Transverse colon (tissue), 4 donors: ENCODE data around the gene KASH5. TPM values are rescaled to one million over a fixed set of nuclear protein-coding genes. Genes with fewer than 3 reads are reported as not detected.

Experiments
- DNase-seq: peaks from one replicate; pipeline ENCODE4 v3.0.0-alpha.2; 2019
- H3K27ac ChIP-seq, 4 donors: fragments of 200-600 bp; sonication (generic); 2 replicates each; pipeline ENCODE4 v1.5.1; 2016 to 2018; ENCODE audit warnings: inconsistent platforms in 4 of 4
- H3K27me3 ChIP-seq: fragments of 200-600 bp; sonication (generic); 2 replicates; pipeline ENCODE4 v1.5.1; 2017; ENCODE audit warnings: inconsistent platforms
- H3K36me3 ChIP-seq, 4 donors: fragments of 200-600 bp; sonication (generic); 2 replicates each; pipeline ENCODE4 v1.5.1; 2017 to 2019; ENCODE audit warnings: inconsistent platforms in 4 of 4
- H3K4me1 ChIP-seq, 4 donors: fragments of 200-600 bp; sonication (generic); 2 replicates each; pipeline ENCODE4 v1.5.1; 2017 to 2020; ENCODE audit warnings: inconsistent platforms in 4 of 4
- H3K4me3 ChIP-seq, 4 donors: fragments of 200-600 bp; sonication (generic); 1 replicate in 1 of 4; 2 replicates in 3 of 4; pipeline versions ENCODE4 v1.5.1 to v1.6.1; 2017 to 2019; ENCODE audit warnings: inconsistent platforms in 4 of 4
- H3K9me3 ChIP-seq, 2 donors: fragments of 200-600 bp; sonication (generic); 2 replicates each; pipeline ENCODE4 v1.5.1; 2017 to 2019; ENCODE audit warnings: inconsistent platforms in 2 of 2
- CTCF ChIP-seq, 5 experiments: fragments of 200-600 bp in 3 of 5; fragments of 450-650 bp in 2 of 5; sonication (generic) in 3 of 5; IDR thresholded peaks; 1 replicate in 2 of 5; 2 replicates in 3 of 5; pipeline ENCODE4 v1.5.1; 2016 to 2017; ENCODE audit warnings: antibody characterized with exemption in 5 of 5, inconsistent platforms in 3 of 5, mild to moderate bottlenecking in 2 of 5, moderate library complexity in 1 of 5
- EP300 ChIP-seq: sonication (generic); formaldehyde crosslinking; IDR thresholded peaks from one replicate; pipeline ENCODE4 v1.6.1; 2017; ENCODE audit warnings: antibody characterized with exemption, low read depth
- POLR2A ChIP-seq: fragments of 450-650 bp; IDR thresholded peaks from one replicate; pipeline ENCODE4 v1.6.1; 2016; ENCODE audit warnings: antibody characterized with exemption, mild to moderate bottlenecking, moderate library complexity
- POLR2AphosphoS5 ChIP-seq, 3 donors: sonication (generic); formaldehyde crosslinking; IDR thresholded peaks; one replicate each; pipeline ENCODE4 v1.6.1; 2016; ENCODE audit warnings: antibody characterized with exemption in 3 of 3
- WGBS, 2 donors: methylation state at CpG; one replicate each; pipeline ENCODE4 v1.1.5; 2018; ENCODE audit warnings: low coverage in 1 of 2; 5-methylcytosine and 5-hydroxymethylcytosine counted together
- in situ Hi-C, 4 donors: fragments of 200-750 bp; cut with MboI; loops; one replicate each; pipeline versions ENCODE4 v1.15.0 to v1.15.1; 2017; ENCODE audit warnings: low sequenced_read_pairs in 3 of 4, low pct_ligation_motif_present in 1 of 4, low pct_unique_long_range_greater_than_20kb in 1 of 4
- intact Hi-C: fragments of 100-400 bp; cut with DNase I; formaldehyde crosslinking; loops from one replicate; pipeline ENCODE4 v1.15.1; 2023; ENCODE audit warnings: low total_unique reads
- total RNA-seq, 4 donors: library from RNA; depleted of rRNA; stranded (reverse); fragments of >200 nt; gene quantifications; one replicate each; pipeline ENCODE4 v1.1.0, GENCODE V29; 2016

The KASH5 gene
- total RNA-seq, 4 donors from 2014 or later = not detected

DNA sequence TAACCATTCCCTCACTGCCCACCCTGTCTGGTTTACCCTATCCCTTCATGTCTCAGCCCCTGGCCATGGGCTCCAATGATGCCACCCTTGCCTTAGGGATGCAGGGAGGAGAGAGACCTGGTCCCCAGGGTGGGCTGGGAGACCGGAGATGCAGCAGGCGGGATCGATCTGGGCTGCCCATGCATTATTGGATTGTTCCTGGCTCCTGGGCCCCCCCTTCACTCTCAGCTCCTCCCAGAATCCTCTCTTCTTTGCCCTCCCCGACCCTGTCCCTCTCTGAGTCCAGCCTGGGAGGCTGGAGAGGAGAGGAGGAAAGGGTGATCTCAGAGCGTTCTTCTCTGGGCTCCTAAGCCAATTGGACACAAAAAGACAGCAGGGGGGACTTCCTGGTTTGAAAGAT, 5.8 kb downstream of the KASH5 start:
- TF ChIP-seq CTCF (IDR thresholded peaks at IDR 0.05) (no peak), POLR2A (no peak), POLR2AphosphoS5 (IDR thresholded peaks at IDR 0.05) (no peak), EP300 (no peak)
- in situ Hi-C loops = loop anchor here in 3 of 4 donors (5.0 to 10.0 kb wide), 3 partner anchors 43 to 51 kb away; partner anchors contain the start of gene SLC17A7 (in 2 of the 3)
- intact Hi-C loops = loop anchor here (5.0 kb wide), 1 partner anchor 48 kb away; the partner anchor contains the start of gene SLC17A7
- Histone ChIP-seq H3K27me3 (peaks cover 8% of the 10 kb centered on the region), H3K9me3 (no peaks in the 10 kb centered on the region), H3K4me1 (peaks cover 0 to 3% (median 0%) of the 10 kb centered on the region in 4 donors), H3K4me3 (no peak overlapping the region), H3K36me3 (no peaks in the 10 kb centered on the region), H3K27ac (no peak overlapping the region)
- WGBS, 2 donors = 54% methylated on average over 5 of the region's 5 CpGs; no CpG with 5 or more reads in 1 of the 2 donors
- DNase-seq = no peak

DNA sequence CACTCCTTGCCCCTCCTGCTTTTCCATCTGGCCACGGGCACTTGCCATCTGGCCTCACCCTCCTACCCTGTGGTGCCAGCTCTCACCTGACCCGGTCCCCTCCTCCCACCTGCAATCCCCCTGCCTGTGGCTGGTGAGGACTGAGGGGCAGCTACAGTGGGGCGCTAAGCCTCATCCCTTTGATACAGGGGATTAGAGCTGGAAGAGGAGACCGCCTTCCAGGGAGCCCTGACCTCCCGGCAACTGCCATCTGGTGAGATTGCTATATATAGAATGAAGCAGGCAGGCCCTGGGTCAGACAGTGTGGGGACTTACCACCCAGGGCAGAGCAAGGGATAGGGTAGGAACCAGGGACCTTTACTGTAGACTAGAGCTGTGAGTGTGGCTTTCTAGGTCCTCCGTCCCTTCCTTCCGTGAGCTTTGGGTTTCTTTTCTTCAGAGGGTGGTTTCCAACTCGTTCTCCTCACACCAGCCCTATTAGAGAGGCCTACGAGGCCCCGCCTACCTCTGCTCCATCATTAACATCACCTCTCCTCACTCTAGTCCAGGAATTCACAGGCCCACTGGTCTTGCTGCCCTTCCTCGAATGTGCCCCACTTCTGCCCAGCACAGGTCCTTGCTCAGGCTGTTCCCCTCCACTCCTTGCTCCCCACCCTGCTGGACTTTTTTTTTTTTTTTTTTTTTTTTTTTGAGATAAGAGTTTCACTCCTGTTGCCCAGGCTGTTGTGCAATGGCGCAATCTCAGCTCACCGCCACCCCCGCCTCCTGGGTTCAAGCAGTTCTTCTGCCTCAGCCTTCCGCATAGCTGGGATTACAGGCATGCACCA, 7.7 kb downstream of the KASH5 start:
- no peak for TF ChIP-seq POLR2A
- TF ChIP-seq CTCF (IDR thresholded peaks at IDR 0.05) = no peak
- no peak for TF ChIP-seq EP300
- TF ChIP-seq POLR2AphosphoS5 (IDR thresholded peaks at IDR 0.05) = no peak
- no peaks in the 10 kb centered on the region for H3K36me3 ChIP-seq
- no peaks in the 10 kb centered on the region for H3K9me3 ChIP-seq
- in situ Hi-C loops = loop anchor here in 1 of 4 donors (10.0 kb wide), 1 partner anchor 49 kb away; the partner anchor contains the start of gene SLC17A7
- H3K27me3 ChIP-seq = peaks cover 8% of the 10 kb centered on the region
- no peak overlapping the region for H3K4me3 ChIP-seq
- no peak overlapping the region for H3K27ac ChIP-seq
- 70 to 76% methylated on average over 7 to 15 of the region's 15 CpGs for WGBS, 2 donors
- peaks cover 0 to 3% (median 0%) of the 10 kb centered on the region in 4 donors for H3K4me1 ChIP-seq
- intact Hi-C loops = no loop called here
- DNase-seq = no peak

DNA sequence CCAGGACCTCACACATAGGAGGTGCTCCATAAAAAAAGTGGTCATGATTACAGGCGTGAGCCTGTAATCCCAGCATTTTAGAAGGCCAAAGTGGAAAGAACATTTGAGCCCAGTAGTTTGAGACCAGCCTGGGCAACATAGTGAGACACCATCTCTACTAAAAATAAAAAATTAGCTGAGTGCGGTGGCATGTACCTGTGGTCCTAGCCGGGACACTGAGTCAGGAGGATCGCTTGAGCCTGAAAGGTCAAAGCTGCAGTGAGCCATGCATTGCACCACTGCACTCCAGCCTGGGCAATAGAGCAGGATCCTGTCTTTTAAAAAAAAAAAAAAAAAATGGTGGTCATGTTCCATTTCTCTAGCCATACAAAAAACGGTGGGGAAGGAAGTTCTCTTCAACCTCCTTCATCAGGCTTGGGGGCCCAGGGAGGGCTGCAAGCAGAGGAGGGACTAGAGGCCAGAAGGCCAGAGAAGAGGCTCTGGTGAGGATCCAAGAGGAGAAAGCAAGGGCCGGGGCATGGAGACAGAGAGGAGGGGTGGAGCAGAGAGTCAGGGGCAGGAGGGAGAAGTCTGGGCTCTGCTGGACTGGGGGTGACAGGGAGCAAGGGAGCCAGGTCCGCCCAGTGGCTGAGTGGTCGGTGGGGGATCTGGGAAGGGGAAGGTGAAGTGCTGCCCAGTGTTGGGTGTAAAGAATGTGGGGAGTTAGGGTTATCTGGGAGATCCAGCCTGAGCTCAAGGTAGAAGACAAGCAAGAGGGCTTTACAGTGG, 8.9 kb downstream of the KASH5 start:
- no peak overlapping the region for H3K4me3 ChIP-seq
- peaks cover 8% of the 10 kb centered on the region for H3K27me3 ChIP-seq
- 74 to 88% methylated on average over 5 to 8 of the region's 8 CpGs for WGBS, 2 donors
- in situ Hi-C loops (loop anchor here in 1 of 4 donors (10.0 kb wide), 1 partner anchor 48 kb away; the partner anchor contains the start of gene SLC17A7), intact Hi-C loops (no loop called here)
- H3K36me3 ChIP-seq = no peaks in the 10 kb centered on the region
- no peak overlapping the region for H3K27ac ChIP-seq
- DNase-seq = no peak
- no peaks in the 10 kb centered on the region for H3K9me3 ChIP-seq
- H3K4me1 ChIP-seq = no peaks in the 10 kb centered on the region
- no peak for TF ChIP-seq CTCF (IDR thresholded peaks at IDR 0.05)
- no peak for TF ChIP-seq EP300
- no peak for TF ChIP-seq POLR2AphosphoS5 (IDR thresholded peaks at IDR 0.05)
- TF ChIP-seq POLR2A = no peak
